ENCODE data around the gene VGLL4.
"Not testable (repeated sequence)": the region's sequence is repeated elsewhere in the genome, so short reads cannot be mapped to it uniquely, and the experiment has no call there.

Gene VGLL4

DNA sequence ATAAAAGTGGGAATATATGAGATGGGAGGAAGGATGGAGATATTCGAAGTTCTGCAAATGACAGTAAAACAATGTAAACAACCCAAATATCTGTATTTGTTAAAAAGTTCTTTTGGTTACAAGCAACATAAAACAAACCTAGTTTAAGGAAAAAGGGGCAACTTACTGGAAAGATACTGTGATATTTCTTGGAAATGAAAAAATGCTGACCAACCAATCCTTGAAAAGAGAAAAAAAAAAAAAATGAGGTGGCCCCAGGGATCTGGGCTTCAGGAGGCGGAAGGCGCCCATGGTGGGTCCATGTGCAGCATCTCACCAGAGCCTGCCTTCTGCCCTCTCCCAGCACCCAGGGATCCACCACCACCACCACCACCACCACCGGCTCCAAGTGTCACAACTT, 59.1 kb downstream of the VGLL4 start:
- DNase-seq (ENCODE audit: low read depth), result no peak

DNA sequence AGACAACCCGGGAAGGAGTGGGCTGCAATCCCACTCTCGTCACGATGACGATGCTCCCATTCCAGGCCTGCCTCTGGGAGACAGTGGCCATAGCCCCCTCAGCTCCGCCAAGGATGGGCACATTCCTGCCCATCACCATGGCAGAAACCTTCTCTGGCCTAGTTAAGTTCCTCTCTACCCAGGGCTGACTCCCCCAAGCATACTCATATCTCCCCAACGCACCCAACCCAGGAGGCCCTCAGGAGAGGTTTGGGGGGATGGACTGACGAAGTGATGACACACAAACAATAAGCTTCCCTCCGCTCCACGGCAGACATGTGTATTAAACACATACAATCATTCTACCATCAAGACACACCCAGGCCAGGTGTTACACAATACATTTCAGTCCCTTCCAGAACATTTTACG, 60.1 kb downstream of the VGLL4 start:
- no peak for DNase-seq (ENCODE audit: low read depth)

DNA sequence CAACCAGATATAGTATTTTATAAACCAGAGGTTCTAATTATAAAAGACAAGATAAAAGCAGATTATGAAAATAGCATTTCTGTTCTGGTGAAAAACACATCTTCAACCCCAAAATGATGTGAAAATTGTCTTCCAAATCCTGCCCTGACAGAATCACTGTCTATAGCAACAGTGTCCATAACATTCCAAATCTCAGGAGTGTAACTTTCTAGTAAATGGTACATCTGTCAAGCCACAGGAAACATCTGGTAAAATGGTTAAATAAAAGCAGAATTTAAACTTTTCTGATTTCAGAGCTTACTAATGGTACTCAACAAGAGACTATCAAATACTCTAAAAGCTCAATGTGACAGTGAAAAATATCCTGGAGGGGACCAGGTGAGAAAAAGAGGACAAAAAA, 60.5 kb downstream of the VGLL4 start:
- DNase-seq (ENCODE audit: low read depth), result no peak

DNA sequence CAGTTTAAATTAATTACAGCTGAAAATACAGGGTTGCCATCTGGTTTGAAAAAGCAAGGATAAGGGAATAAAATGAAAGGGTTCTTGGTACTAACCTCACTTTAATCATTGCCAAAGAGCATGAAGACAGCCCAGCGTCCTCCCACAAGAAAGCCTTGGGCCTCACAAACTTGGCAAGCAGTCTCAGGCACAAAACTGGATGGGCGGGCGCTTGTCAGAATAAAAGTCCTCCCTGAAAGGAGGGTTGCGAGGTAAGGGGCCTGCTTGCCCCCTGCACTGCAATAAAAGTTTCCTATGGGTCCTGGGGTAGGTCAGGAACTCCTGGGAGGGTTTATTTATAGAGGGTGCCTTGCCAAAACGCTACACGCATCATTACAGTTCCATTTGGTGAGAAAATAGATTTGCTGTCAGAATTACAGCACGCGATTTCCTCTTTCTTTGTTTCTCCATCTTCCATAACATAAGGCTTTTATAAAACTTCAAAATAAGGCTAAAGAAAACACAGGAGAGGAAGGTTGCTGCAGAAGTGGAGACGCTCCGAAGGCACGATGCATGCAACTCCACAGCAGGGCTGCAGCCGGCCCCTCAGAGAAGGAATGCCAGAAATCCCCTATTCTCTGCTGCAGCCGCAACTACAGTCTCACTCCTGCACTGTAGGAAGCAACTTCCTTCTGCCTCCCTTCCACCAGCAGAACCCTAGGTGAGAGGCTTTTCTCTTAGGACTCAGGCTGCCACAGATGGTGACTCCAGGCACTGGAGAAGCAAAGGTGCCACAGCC, 61.3 kb downstream of the VGLL4 start:
- no peak for DNase-seq (ENCODE audit: low read depth)

DNA sequence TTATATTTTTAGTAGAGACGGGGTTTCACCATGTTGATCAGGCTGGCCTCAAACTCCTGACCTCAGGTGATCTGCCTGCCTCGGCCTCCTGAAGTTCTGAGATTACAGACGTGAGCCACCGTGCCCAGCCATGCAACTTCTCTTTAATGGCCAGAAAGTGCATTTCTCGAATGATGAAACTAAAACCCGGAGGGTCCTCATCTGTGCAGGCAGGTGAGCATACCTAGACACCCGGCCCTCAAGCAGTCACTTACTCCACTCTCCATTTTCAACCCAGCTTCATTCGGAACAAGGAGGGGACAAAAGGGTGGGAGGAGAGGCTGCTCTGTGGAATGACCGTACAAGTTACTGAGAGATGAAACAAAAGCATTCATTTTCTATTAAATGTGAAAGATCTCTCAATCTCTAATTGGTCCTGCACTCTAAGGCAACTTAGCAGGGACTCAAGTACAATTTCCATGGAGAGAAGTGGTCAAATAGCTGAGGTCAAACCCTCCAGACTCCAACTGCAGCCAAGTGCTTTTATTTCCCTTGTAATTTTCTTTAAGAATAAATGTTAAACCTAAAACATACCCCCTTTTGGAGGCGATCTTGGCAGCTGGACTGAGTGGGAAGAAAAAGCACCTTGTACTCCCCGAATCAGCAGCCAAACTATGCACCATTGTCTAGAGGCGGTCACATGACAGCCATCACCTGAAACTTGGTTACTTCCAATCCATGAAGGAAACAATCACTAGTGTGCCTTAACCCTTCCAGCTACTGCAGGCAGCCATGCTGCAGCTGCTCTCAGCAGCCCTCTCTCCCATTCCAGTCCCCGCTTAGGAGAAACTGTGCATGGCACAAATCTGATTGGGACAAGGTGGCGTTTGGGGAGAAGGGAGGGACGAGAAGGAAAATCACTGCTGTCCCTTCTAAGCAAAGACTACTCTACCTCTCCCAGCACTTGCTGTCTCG, 62.2 kb downstream of the VGLL4 start:
- no peak for DNase-seq (ENCODE audit: low read depth)

DNA sequence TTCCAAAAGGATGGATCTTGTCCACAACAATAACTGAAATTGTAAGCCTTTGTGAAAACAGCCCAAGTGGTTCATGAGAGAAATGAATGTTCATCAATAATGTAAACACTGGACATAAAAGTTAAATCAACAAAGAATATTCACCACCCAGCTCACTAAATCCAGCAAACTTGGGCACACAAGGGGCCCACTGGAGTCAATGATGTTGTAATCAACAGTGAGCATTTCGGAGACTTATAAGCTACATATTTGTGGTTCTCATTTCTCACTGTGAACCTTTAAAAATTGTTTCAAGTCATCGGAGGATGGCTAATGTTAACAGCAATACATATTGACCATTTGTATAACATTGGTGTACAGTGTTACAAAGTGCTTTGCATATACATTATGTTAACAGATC, 63.1 kb downstream of the VGLL4 start:
- no peak for DNase-seq (ENCODE audit: low read depth)

DNA sequence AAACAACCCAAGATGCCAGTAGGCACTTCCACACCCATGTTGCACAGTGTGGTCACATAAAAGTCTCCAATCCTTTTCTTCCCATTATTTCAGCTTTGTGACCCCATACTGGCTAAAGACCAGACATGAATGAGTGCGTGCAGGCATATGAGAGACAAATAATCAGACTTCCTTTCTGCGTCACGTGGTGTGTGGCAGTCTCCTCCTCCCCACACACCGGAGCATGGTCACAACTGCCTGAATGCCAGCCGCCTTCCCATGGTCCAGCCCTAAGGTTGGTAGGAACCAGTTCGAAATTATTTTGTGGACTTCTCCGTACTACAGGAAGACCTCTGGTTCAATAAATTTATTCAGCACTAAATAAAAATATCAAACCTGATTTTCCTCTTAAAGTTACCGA, 65.5 kb downstream of the VGLL4 start:
- DNase-seq (ENCODE audit: low read depth), result no peak

DNA sequence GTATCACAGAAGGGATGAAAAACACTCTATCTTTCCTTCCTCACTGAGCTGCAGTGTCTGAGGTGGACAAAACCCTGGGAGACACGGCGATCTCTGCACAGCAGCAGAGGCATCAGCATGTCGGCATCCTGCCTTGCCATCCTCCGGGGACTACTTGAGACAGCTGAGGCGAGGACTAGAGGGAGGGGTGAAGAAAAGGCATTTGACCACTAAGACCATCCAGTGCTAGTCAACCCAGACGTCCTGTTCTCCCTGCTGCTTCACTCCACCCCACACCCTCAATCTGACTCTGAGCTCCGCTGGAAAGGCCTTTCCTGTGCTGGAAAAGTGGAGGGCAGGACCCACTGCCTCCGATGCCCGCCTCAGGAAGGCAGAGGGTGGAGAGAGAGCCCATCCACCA, 67.3 kb downstream of the VGLL4 start:
- DNase-seq (ENCODE audit: low read depth), result no peak

DNA sequence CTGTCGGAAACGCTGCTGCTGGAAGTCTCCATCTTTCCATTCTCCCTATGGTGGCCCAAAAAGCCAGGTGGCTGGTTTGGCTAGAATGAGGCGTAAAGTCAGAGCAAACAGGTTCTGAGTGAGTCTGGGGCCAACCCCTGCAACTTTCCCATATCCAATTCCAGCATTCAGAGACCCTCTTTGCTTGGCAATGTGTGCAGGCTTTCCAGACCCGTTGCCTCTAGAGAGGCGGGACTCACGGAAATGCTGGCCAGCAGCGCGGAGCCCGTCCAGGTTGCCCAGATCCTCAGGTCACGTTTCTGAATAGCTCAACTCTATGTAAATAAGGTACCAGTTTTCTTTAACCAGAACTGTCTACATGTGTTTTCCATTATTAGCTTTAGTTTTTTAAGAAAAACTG, 68.0 kb downstream of the VGLL4 start:
- no peak for DNase-seq (ENCODE audit: low read depth)

DNA sequence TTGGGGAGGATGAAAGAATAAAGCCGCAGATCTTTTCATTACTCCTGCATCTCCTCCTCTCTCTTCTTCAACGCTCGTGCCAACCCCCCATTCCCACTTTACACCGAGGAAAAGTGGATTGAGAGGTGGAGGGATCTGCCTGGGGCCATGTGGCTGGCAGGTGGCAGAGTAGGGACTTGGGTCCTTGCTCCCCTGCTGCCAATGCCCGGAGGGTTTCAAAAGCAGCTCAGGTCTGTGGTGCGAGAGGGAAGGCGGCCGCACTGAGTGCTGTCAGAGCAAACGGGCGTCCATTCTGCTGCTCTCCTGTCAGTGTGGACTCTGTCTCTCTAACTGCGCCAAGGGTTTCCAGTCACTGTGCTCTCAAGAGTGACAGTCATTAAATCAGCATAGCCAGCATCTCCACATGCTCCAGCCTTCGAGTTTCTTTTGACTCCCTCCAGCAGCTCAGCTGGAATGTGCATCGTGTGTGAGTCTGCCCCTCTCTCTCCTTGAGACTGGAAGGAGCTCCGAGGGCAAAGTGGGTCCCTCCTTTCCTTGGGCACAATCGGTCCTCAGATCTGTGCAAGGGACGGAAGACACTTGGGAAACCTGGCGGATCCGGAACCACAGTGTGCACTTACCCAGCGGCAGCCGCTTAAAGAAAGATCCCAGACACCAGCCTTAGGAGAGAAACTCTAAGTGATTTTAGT, 68.6 kb downstream of the VGLL4 start:
- DNase-seq (ENCODE audit: low read depth), result no peak

DNA sequence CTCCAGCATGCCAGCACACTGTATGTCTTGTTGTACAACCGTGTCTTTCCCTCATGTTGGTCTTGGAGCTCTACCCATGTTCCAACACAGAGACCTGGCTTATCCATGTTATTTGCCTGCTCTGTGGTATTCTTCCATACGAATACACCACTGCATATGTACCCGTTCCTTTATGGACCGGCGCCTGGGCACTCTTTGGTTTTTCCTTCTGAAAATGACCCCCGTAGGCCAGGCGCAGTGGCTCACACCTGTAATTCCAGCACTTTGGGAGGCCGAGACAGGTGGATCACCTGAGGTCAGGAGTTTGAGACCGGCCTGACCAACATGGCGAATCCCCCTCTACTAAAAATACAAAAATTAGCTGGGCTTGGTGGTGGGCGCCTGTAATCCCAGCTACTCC, 71.1 kb downstream of the VGLL4 start:
- not testable (repeated sequence) for DNase-seq (ENCODE audit: low read depth)

DNA sequence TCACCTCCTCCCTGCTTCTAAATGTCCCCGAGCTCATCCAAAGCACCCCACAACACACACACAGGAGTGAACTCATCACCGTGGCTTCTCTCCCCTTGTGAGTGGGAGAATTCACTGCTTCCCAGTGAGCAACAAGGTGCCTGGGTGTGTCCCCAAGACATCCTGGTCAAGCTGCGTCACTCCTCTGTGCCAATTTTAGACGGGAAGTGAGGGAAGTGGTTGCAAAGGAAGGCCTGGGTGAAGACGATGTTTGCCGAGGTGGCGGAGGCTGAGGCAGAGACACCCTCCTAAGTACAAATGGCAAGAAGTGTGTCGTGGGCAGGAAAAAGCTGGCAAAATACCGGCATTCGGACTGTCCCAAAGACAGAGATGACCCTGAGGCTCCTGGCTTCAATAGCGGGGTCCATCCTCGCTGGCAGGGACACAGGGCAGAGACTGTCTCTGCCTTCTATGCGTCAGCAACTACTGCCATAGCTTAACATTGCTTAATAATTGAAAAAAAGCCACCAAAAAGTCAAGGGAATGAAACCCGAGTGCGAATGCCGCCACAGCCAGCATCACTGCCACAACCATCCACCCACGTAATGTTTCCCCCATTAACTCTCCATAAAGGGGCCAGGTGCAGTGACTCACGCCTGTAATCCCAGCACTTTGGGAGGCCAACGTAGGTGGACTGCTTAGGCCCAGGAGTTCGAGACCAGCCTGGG, 72.8 kb downstream of the VGLL4 start:
- DNase-seq (ENCODE audit: low read depth), result no peak

DNA sequence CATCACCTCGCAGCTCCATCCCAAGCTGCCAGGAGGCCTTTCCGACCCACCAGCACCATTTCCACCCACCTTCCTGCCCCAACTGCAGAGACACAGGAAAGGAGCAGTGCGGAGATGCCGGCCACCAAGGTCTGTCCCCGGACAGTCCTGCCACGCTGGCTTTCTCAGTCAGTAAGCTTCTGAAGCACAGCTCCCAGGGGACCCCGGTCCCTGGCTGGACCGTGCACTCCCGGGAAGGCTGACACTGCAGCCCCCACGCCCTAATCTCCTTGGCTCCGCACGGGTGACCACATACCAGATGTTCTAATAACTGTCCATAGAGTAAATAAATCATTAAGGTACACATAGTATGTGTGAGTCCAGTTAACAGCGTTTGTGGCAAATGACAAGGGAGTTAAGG, 73.5 kb downstream of the VGLL4 start:
- no peak for DNase-seq (ENCODE audit: low read depth)

DNA sequence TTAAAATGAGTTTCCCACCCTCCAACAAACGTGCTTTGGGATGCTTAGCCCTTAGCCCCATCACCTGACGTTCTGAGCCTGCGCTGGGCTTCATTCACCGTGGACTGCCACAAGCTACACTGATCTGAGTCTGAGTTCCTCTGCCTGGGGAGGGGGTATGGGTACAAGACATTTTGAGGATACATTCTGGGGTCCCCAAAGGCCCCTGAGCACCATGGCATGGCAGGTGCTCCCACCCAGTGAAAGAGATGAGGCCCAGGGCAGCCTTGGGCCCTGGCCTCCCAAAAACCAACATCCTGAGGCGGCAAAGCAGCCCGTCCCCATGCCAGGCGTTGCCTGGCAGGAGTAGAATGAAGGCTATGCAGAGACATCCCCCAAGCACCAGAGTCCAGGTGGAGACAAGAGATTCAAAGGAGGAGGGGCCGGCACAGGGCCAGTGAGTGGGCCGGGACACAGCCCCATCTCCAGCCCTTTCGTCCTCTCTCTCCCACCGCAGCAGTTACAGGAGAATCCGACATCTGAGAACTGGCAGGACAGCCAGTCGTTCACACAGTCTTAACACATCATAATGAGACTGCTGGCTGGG, 74.5 kb downstream of the VGLL4 start:
- DNase-seq (ENCODE audit: low read depth), result no peak

DNA sequence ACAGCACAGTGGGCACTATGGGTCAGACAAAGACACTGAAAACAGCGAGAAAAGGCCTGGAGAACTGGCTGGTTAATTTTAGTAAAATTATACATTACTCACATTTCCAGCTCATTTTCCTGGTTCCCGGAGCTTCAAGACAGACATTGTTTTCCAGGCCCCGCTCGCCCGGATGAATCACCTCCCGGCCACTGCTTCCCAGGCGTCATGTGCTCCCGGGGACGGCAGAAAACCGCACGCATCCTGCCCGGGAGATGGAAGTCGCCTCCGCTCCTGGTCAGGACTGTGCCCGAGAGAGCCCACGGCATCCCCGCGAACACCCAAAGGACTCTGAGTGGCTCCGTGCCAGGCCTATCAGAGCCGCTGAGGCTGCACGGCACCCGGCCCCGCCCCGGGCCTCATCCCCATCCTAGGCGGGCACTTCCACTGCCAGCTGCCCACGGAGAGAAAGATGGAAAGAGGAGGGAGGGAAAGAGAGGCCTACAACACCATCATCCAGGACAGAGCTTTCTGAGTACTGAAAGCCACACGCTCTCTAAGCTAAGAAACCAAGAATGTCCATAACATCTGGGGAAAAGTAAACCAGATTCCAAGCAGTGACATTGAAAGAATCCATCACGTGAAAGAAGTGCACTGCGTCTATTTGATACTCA, 75.1 kb downstream of the VGLL4 start:
- DNase-seq (ENCODE audit: low read depth), result peak; percentile 72

DNA sequence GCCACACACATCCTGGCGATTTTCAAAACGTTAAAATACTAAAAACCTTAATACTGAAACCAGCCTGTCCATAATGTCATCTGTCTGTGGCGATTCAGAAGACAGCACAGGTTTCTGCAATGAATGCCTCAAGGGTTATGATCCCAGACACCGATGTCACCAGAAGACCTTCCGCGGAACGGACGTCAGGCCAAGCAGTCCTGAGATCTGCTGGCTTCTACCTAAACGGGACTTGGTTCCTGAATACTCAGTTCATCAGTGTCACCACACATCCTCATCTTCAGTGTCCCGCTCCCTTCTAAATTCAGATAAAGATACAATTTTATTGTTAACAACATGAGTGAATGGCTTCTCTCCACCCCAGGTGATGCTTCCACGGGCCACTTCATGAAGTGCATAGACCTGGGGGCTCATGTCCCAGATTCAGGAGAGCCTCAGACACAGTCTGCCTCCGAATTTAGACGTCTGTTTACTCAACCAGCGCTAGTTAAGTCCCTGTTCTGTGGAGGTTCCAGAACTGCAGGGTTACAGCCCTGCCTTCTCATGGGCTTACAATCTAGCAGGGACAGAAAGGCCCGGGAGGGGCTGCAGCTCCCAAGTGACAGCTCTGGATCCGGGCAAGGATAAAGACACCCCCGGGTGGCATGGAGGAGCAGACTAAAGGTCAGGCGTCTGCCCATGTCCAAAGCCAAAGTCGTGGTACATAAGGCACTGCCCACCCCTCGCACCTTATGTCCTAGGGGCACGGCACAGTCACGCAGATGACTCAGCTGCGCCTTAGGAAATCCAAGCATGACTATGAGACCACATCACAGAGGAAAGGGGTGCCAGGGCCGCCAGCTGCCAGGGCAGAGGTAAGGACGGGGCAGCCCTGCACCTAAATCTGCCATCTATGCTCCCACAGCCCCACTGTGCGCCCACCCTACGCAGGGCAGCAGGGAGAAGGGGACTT, 75.9 kb downstream of the VGLL4 start:
- DNase-seq (ENCODE audit: low read depth), result peak; percentile 41

DNA sequence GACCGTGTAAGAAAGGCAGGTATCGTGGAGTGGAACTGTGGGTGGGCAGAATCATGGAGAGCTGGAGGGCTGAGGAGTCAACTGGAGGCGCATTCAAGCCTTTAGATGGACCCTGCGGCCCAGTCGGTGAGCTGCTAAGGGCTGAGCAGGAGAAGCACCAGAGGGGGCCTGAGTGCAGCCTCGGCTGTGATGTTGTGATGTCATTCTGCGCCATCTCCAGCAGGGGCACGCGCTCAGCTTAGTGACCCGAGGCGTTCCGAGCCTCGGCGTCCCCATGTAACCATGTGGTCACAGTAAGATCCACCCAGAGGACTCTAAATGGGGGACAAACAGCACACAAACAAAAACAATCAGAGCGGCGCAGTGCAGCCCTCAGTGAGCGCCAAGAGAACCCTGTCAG, 76.8 kb downstream of the VGLL4 start:
- DNase-seq (ENCODE audit: low read depth), result no peak

DNA sequence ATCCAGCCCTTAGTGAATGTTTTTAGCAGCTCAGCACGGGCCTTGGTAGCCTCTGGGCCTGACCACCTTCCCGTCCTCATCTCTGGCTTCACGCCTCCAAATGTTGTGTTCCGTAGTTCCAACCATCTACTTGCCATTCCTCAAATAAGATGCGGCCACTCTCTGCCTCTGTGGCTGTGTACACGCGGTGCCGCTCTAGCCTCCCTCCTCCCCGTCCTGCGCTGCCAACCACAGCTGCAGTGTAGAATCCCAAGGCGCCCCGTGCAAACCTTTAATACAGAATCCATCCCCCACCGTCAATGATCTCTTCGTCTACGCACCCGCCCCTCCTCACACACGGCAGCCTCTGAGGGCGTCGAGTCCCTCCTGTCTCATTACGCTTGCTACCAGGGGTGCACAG, 77.2 kb downstream of the VGLL4 start:
- no peak for DNase-seq (ENCODE audit: low read depth)

DNA sequence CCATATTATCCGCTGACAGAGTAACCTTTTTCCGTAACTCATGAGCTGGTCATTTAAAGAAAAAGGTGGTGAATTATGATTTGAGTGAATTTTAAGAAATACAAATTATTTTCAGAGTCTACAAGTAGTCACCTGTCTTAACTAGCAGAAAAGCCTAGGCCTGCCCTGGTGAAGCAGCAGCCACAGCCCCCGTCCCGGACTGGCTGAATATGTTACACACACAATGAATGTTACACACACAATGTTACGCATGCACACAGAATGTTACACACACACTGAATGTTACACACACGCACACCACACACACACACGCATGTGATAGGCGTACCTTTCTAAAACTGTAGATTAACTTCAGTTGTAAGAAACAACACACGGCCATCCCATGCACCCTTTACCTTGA, 77.8 kb downstream of the VGLL4 start:
- DNase-seq (ENCODE audit: low read depth), result no peak

DNA sequence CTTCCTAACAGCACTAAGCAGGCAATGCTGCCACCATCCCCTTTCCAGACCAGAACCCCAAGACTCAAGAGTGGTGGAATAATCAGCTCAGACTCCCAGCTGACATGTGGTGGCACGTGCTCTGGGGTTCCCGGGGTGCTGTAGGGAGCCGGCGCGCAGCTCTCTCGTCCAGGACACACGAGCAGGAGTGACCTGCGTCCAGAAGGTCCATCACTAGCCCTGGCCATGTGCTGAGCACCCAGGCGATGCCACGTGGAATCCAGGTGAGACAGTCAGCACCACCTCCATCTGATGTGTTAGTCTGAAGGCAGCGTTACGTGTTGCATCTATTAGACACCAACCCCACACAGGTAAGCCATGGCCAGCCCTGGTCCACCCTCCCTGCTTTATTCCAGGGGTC, 78.2 kb downstream of the VGLL4 start:
- DNase-seq (ENCODE audit: low read depth), result no peak
